ENCODE measurements around the gene EFCAB8. TPM values are rescaled to one million over a fixed set of nuclear protein-coding genes. Genes with fewer than 3 reads are reported as not detected.

EFCAB8 gene
- total RNA-seq, 1 experiment from 2014 or later: not detected

- intact Hi-C loops (cut with micrococcal nuclease; ENCODE audit: unreplicated experiment): no loop called here
- Histone ChIP-seq H3K27ac (no peak overlapping the region), H3F3A (ENCODE audit: insufficient read depth, low read depth) (no peaks in the 10 kb centered on the region), H3K4me3 (no peak overlapping the region), H3K27me3 (ENCODE audit: insufficient read depth, low read depth) (peaks cover 89% of the 10 kb centered on the region), H2AFZ (no peak overlapping the region), H3K9me3 (ENCODE audit: insufficient read depth, low read depth) (peaks cover 6% of the 10 kb centered on the region; the same call in 1 of the 2 replicates), H3K9me2 (ENCODE audit: insufficient read depth) (no peaks in the 10 kb centered on the region), H4K20me1 (ENCODE audit: insufficient read depth) (no peaks in the 10 kb centered on the region), H3K4me2 (no peak overlapping the region), H3K4me1 (replicated peaks; ENCODE audit: insufficient read depth) (no peaks in the 10 kb centered on the region), H3K36me3 (ENCODE audit: low read depth) (no peaks in the 10 kb centered on the region), H3K79me2 (ENCODE audit: low read depth) (no peaks in the 10 kb centered on the region)
- ChIA-PET POLR2A (ENCODE audit: unreplicated experiment) (no interaction called here), CTCF (no interaction called here)
- no TSS peak for BruUV-seq (replicated peaks)
- no peak for DNase-seq
- TF ChIP-seq CTCF (conservative IDR thresholded peaks at IDR 0.05): no peak
- TF ChIP-seq EZH2 (IDR thresholded peaks at IDR 0.05; ENCODE audit: low read depth): no peak
Measured at GRCh38 chr20:33008336-33009213, 149.9 kb downstream of the EFCAB8 start.

- Histone ChIP-seq H3F3A (ENCODE audit: insufficient read depth, low read depth) (no peaks in the 10 kb centered on the region), H4K20me1 (ENCODE audit: insufficient read depth) (no peaks in the 10 kb centered on the region), H3K27ac (no peak overlapping the region), H3K9me2 (ENCODE audit: insufficient read depth) (no peaks in the 10 kb centered on the region), H3K4me1 (replicated peaks; ENCODE audit: insufficient read depth) (no peaks in the 10 kb centered on the region), H3K9me3 (ENCODE audit: insufficient read depth, low read depth) (peaks cover 6% of the 10 kb centered on the region; the same call in 1 of the 2 replicates), H3K4me3 (no peak overlapping the region), H3K36me3 (ENCODE audit: low read depth) (no peaks in the 10 kb centered on the region), H3K27me3 (ENCODE audit: insufficient read depth, low read depth) (peaks cover 89% of the 10 kb centered on the region), H3K4me2 (no peak overlapping the region), H3K79me2 (ENCODE audit: low read depth) (no peaks in the 10 kb centered on the region), H2AFZ (no peak overlapping the region)
- TF ChIP-seq EZH2 (IDR thresholded peaks at IDR 0.05; ENCODE audit: low read depth): no peak
- TF ChIP-seq CTCF (conservative IDR thresholded peaks at IDR 0.05): no peak
- no peak for DNase-seq
- CTCF ChIA-PET: no interaction called here
- intact Hi-C loops (cut with micrococcal nuclease; ENCODE audit: unreplicated experiment): no loop called here
- BruUV-seq (replicated peaks): no TSS peak
- POLR2A ChIA-PET (ENCODE audit: unreplicated experiment): no interaction called here
Measured at GRCh38 chr20:33009214-33010132, 150.8 kb downstream of the EFCAB8 start.

GRCh38 chr20:33010133-33010504 is 151.4 kb downstream of the EFCAB8 start:
- H3K4me1 ChIP-seq (replicated peaks; ENCODE audit: insufficient read depth): no peaks in the 10 kb centered on the region
- no peaks in the 10 kb centered on the region for H3K9me2 ChIP-seq (ENCODE audit: insufficient read depth)
- H3K79me2 ChIP-seq (ENCODE audit: low read depth): no peaks in the 10 kb centered on the region
- H3K27ac ChIP-seq: no peak overlapping the region
- H3K27me3 ChIP-seq (ENCODE audit: insufficient read depth, low read depth): peaks cover 89% of the 10 kb centered on the region
- no peak for DNase-seq
- no peaks in the 10 kb centered on the region for H4K20me1 ChIP-seq (ENCODE audit: insufficient read depth)
- BruUV-seq (replicated peaks): no TSS peak
- no peak overlapping the region for H2AFZ ChIP-seq
- H3F3A ChIP-seq (ENCODE audit: insufficient read depth, low read depth): no peaks in the 10 kb centered on the region
- no peak for TF ChIP-seq EZH2 (IDR thresholded peaks at IDR 0.05; ENCODE audit: low read depth)
- no peak for TF ChIP-seq CTCF (conservative IDR thresholded peaks at IDR 0.05)
- no peak overlapping the region for H3K4me2 ChIP-seq
- POLR2A ChIA-PET (ENCODE audit: unreplicated experiment): no interaction called here
- peaks cover 4% of the 10 kb centered on the region; the same call in 1 of the 2 replicates for H3K9me3 ChIP-seq (ENCODE audit: insufficient read depth, low read depth)
- H3K36me3 ChIP-seq (ENCODE audit: low read depth): no peaks in the 10 kb centered on the region
- H3K4me3 ChIP-seq: no peak overlapping the region
- intact Hi-C loops (cut with micrococcal nuclease; ENCODE audit: unreplicated experiment): no loop called here
- CTCF ChIA-PET: no interaction called here
